MCF 10A (cell line): ENCODE measurements around the gene FAM50A. TPM values are rescaled to one million over a fixed set of nuclear protein-coding genes. Genes with fewer than 3 reads are reported as not detected.

ENCODE experiments used
- BruUV-seq: library from RNA; stranded (reverse); fragments of 400-500 nt; replicated peaks from 2 replicates; lab custom pipeline; 2021; lab: Mats Ljungman, UMichigan
- CTCF ChIA-PET: fragments of 300-600 bp; sonication (Branson Sonifier 250); formaldehyde crosslinking; extraction: SDS; loops from one replicate; lab custom pipeline; 2021; ENCODE audit warnings: antibody characterized with exemption, inconsistent platforms; lab: Yijun Ruan, JAX
- POLR2A ChIA-PET: fragments of 300-600, 350-650 bp; sonication (Branson Sonifier 250); formaldehyde crosslinking; extraction: SDS; loops from one replicate; lab custom pipeline; 2020; ENCODE audit warnings: antibody characterized with exemption, inconsistent platforms; lab: Yijun Ruan, JAX
- DNase-seq: peaks from one replicate; pipeline ENCODE4 v3.0.0-alpha.2; 2018; ENCODE audit not compliant: unreplicated experiment
- H3K27ac Mint-ChIP-seq: one replicate; pipeline ENCODE4 v1.8.0; 2022; ENCODE audit warnings: mild to moderate bottlenecking, low read depth, mixed read lengths; ENCODE audit not compliant: unreplicated experiment
- H3K27me3 Mint-ChIP-seq: one replicate; pipeline ENCODE4 v1.8.0; 2022; ENCODE audit warnings: mixed read lengths; ENCODE audit not compliant: insufficient read depth, unreplicated experiment
- H3K36me3 Mint-ChIP-seq: one replicate; pipeline ENCODE4 v1.8.0; 2022; ENCODE audit warnings: mild to moderate bottlenecking, moderate library complexity, mixed read lengths; ENCODE audit not compliant: insufficient read depth, unreplicated experiment
- H3K4me1 Mint-ChIP-seq: one replicate; pipeline ENCODE4 v1.8.0; 2022; ENCODE audit warnings: mixed read lengths; ENCODE audit not compliant: insufficient read depth, unreplicated experiment
- H3K4me3 Mint-ChIP-seq: one replicate; pipeline ENCODE4 v1.8.0; 2022; ENCODE audit warnings: mild to moderate bottlenecking, moderate library complexity, mixed read lengths; ENCODE audit not compliant: unreplicated experiment
- H3K9me3 Mint-ChIP-seq: one replicate; pipeline ENCODE4 v1.8.0; 2022; ENCODE audit warnings: mixed read lengths; ENCODE audit not compliant: unreplicated experiment
- intact Hi-C: fragments of 100-400 bp; cut with micrococcal nuclease; formaldehyde crosslinking; loops from 2 replicates; pipeline ENCODE4 v1.14.1; 2022
- total RNA-seq: library from RNA; stranded (reverse); gene quantifications from 2 replicates; pipeline ENCODE4 v1.2.3, GENCODE V29; 2022
- TF ChIP-seq, protein P1 (sequence below): fragments of 200-600 bp; IDR thresholded peaks from one replicate; pipeline ENCODE4 v1.8.0; 2022; ENCODE audit warnings: antibody characterized with exemption, mild to moderate bottlenecking; ENCODE audit not compliant: unreplicated experiment

The FAM50A gene
- total RNA-seq, 1 experiment from 2014 or later, result 62.1 TPM

DNA sequence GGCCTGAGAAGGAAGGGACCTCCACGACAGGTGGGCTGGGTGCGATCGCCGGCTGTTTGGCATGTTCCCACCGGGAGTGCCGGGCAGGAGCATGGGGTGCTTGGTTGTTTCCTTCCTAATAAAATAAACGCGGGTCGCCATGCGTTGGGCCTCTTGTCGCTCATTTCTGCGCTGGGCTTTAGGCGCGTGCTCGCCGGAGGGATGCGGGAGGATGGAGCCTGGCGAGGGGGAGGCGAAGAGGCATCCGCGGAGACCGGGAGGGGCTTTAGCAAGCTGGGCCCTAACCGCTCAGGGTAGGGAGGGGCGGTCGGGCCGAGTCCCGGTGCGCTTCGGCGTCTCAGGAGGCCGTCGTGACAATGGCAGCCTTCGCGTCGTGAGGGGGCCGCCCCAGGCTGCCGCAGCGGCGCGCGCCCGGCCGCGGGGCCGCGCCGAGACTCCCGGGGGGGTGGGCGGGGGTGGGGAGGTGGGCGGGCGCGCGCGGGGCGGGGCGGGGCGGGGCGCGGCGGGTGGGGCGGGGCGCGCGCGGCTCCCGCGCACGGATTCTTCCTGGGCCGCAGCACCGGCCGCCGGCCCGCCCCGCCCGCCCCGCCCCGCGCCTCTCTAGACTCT, 7.5 kb upstream of the FAM50A start:
- BruUV-seq, result no TSS peak
- Mint-ChIP-seq H3K36me3 (peaks cover 25% of the 10 kb centered on the region), H3K27ac (no peak overlapping the region), H3K4me3 (peak overlapping the region; percentile 76), H3K9me3 (no peaks in the 10 kb centered on the region), H3K27me3 (peaks cover 12% of the 10 kb centered on the region), H3K4me1 (no peaks in the 10 kb centered on the region)
- CTCF ChIA-PET, result no interaction called here
- POLR2A ChIA-PET, result interaction anchor here (0.7 kb wide), 1 partner anchor 167 kb away, joined by 5 read pairs; no protein-coding TSS in a partner anchor
- intact Hi-C loops, result no loop called here
- DNase-seq, result no peak
- TF ChIP-seq, protein P1, sequence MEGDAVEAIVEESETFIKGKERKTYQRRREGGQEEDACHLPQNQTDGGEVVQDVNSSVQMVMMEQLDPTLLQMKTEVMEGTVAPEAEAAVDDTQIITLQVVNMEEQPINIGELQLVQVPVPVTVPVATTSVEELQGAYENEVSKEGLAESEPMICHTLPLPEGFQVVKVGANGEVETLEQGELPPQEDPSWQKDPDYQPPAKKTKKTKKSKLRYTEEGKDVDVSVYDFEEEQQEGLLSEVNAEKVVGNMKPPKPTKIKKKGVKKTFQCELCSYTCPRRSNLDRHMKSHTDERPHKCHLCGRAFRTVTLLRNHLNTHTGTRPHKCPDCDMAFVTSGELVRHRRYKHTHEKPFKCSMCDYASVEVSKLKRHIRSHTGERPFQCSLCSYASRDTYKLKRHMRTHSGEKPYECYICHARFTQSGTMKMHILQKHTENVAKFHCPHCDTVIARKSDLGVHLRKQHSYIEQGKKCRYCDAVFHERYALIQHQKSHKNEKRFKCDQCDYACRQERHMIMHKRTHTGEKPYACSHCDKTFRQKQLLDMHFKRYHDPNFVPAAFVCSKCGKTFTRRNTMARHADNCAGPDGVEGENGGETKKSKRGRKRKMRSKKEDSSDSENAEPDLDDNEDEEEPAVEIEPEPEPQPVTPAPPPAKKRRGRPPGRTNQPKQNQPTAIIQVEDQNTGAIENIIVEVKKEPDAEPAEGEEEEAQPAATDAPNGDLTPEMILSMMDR, result no peak

DNA sequence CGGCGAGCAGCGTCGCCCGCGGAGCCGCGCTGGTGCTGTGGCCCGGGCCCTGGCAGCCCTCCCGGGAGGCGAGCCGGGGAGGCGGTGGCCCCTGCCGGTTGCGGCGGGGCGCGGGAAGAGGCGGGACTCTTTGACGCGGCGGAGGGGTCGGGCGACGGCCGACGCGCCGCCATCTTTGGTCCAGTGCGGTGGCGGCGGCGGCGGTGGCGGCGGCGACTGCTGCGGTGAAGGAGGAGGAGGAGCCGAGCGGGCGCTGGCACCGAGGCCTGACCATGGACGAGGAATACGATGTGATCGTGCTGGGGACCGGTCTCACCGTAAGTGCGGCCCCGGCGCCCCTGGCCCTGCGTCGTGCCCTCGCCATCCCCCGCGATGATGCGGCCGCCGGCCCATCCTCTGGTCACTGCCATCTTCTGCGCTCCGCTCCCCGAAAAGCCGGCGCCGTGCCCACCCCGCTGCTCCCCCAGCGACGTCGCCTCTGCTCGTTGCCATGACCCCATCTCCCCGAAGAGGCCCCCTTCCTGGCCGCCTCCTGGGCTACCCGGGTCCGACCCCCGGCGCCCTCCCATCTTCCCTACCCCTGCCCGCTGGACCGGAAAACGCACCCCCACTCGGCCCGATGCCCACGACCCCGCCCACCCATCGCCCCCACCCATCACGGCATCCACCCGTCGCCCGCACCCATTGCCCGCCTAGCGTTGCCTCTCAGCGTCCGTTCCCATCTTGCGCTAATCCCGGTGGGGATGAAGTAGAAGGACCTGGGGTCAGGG, 6.8 kb upstream of the FAM50A start, which contains the start of gene GDI1:
TSS of gene GDI1 (plus strand) at position 172 of the 770 bp plus-strand sequence. CDS start at position 273, 101 bp downstream.
- Mint-ChIP-seq H3K27me3 (peaks cover 11% of the 10 kb centered on the region), H3K27ac (no peak within 1 kb of the TSS), H3K36me3 (peaks cover 32% of the 10 kb centered on the region), H3K4me1 (no peaks in the 10 kb centered on the region), H3K9me3 (no peaks in the 10 kb centered on the region), H3K4me3 (peak within 1 kb of the TSS; percentile 76)
- ChIA-PET POLR2A (interaction anchor here (0.7 kb wide), 1 partner anchor 166 kb away, joined by 5 read pairs; no protein-coding TSS in a partner anchor), CTCF (no interaction called here)
- intact Hi-C loops, result no loop called here
- no TSS peak for BruUV-seq
- TF ChIP-seq, protein P1, result no peak
- DNase-seq, result peak; percentile 27

- Mint-ChIP-seq H3K9me3 (no peaks in the 10 kb centered on the region), H3K4me3 (peak overlapping the region; percentile 76), H3K4me1 (no peaks in the 10 kb centered on the region), H3K27me3 (peaks cover 11% of the 10 kb centered on the region), H3K27ac (no peak overlapping the region), H3K36me3 (peaks cover 34% of the 10 kb centered on the region)
- ChIA-PET CTCF (interaction anchor here (0.7 kb wide), 1 partner anchor 9 kb away, joined by 3 read pairs; no protein-coding TSS in a partner anchor), POLR2A (interaction anchor here (0.9 to 1.1 kb wide), 3 partner anchors 40 to 109 kb away, joined by 3 to 4 read pairs (median 4); partner anchors contain the start of genes G6PD, IKBKG and RPL10)
- DNase-seq, result no peak
- intact Hi-C loops, result no loop called here
- BruUV-seq, result TSS peak; percentile 8
- TF ChIP-seq, protein P1, result no peak
These were observed 5.7 kb upstream of the FAM50A start for GRCh38 chrX:154437971-154438893.
